Activated T-cell treated with anti-CD3 and anti-CD28 coated beads, Interleukin-2, amount 50 U/mL, for 72 hours (primary cell): ENCODE data around the gene DNHD1. TPM values are rescaled to one million over a fixed set of nuclear protein-coding genes. Genes with fewer than 3 reads are reported as not detected.

Experiments used
- ATAC-seq, 2 donors: fragments of 150-1000 bp; cut with Tn5 transposase; replicated peaks in 1 of 2; 2 replicates each; pipeline ENCODE4 v1.10.0; 2021; ENCODE audit warnings: moderate library complexity in 2 of 2, mild to moderate bottlenecking in 1 of 2
- DNase-seq, 2 donors: peaks; one replicate each; pipeline ENCODE4 v3.0.0; 2021 to 2022; ENCODE audit warnings: mixed read lengths in 1 of 2
- H3K27ac Mint-ChIP-seq: one replicate; pipeline ENCODE4 v1.8.0; 2022; ENCODE audit warnings: mild to moderate bottlenecking, moderate library complexity, mixed read lengths
- H3K27me3 Mint-ChIP-seq: one replicate; pipeline ENCODE4 v1.8.0; 2022; ENCODE audit warnings: low read depth, mixed read lengths
- H3K36me3 Mint-ChIP-seq, 2 donors: one replicate each; pipeline ENCODE4 v1.8.0; 2022; ENCODE audit warnings: mixed read lengths in 2 of 2, mild to moderate bottlenecking in 1 of 2; ENCODE audit not compliant: insufficient read depth in 2 of 2
- H3K4me1 Mint-ChIP-seq: one replicate; pipeline ENCODE4 v1.8.0; 2022; ENCODE audit warnings: low read depth, mixed read lengths
- H3K4me3 Mint-ChIP-seq, 2 donors: one replicate each; pipeline ENCODE4 v1.8.0; 2022; ENCODE audit warnings: mild to moderate bottlenecking in 2 of 2, mixed read lengths in 2 of 2, moderate library complexity in 2 of 2
- H3K9me3 Mint-ChIP-seq, 2 donors: one replicate each; pipeline ENCODE4 v1.8.0; 2022; ENCODE audit warnings: mixed read lengths in 2 of 2
- total RNA-seq, 2 donors: library from RNA; stranded (reverse); gene quantifications; one replicate each; pipeline ENCODE4 v1.2.3, GENCODE V29; 2022

DNHD1 gene
- total RNA-seq = 10 to 100 TPM; 38.5 to 44.4 TPM

GRCh38 chr11:6497069-6497839, at the start of gene DNHD1:
Gene DNHD1, plus strand, starts transcription at chr11:6497280. Its CDS starts 936 bp downstream, at chr11:6498216.
- Mint-ChIP-seq H3K27me3 (no peaks in the 10 kb centered on the region), H3K27ac (no peak within 1 kb of the TSS), H3K9me3 (no peaks in the 10 kb centered on the region), H3K4me3 (no peak within 1 kb of the TSS), H3K36me3 (peaks cover 3 to 13% of the 10 kb centered on the region in 2 donors), H3K4me1 (no peaks in the 10 kb centered on the region)
- DNase-seq = no peak
- ATAC-seq = no peak

- Mint-ChIP-seq H3K4me3 (no peak overlapping the region), H3K4me1 (no peaks in the 10 kb centered on the region), H3K27ac (no peak overlapping the region), H3K9me3 (no peaks in the 10 kb centered on the region), H3K27me3 (no peaks in the 10 kb centered on the region), H3K36me3 (no peaks in the 10 kb centered on the region)
- ATAC-seq = no peak
- DNase-seq = no peak
These were observed 48.5 kb upstream of the DNHD1 start for GRCh38 chr11:6448574-6448973.

GRCh38 chr11:6452219-6452618, 44.9 kb upstream of the DNHD1 start:
- no peak for DNase-seq
- Mint-ChIP-seq H3K27me3 (no peaks in the 10 kb centered on the region), H3K9me3 (no peaks in the 10 kb centered on the region), H3K4me3 (no peak overlapping the region), H3K4me1 (no peaks in the 10 kb centered on the region), H3K27ac (no peak overlapping the region), H3K36me3 (no peaks in the 10 kb centered on the region)
- no peak for ATAC-seq

GRCh38 chr11:6453152-6453551, 43.9 kb upstream of the DNHD1 start:
- Mint-ChIP-seq H3K27me3 (no peaks in the 10 kb centered on the region), H3K36me3 (no peaks in the 10 kb centered on the region), H3K4me3 (no peak overlapping the region), H3K9me3 (no peaks in the 10 kb centered on the region), H3K4me1 (no peaks in the 10 kb centered on the region), H3K27ac (no peak overlapping the region)
- ATAC-seq = no peak
- no peak for DNase-seq

- no peak for ATAC-seq
- H3K27ac Mint-ChIP-seq = no peak overlapping the region
- no peaks in the 10 kb centered on the region for H3K9me3 Mint-ChIP-seq
- no peaks in the 10 kb centered on the region for H3K4me1 Mint-ChIP-seq
- no peak for DNase-seq
- no peaks in the 10 kb centered on the region for H3K36me3 Mint-ChIP-seq
- H3K27me3 Mint-ChIP-seq = no peaks in the 10 kb centered on the region
- no peak overlapping the region for H3K4me3 Mint-ChIP-seq
These were observed 42.0 kb upstream of the DNHD1 start for GRCh38 chr11:6455070-6455469.

GRCh38 chr11:6456361-6457073, 40.6 kb upstream of the DNHD1 start:
- Mint-ChIP-seq H3K27me3 (no peaks in the 10 kb centered on the region), H3K27ac (no peak overlapping the region), H3K4me1 (no peaks in the 10 kb centered on the region), H3K9me3 (no peaks in the 10 kb centered on the region), H3K4me3 (no peak overlapping the region), H3K36me3 (no peaks in the 10 kb centered on the region)
- ATAC-seq (no peak), DNase-seq (no peak)

GRCh38 chr11:6457581-6458320, 39.3 kb upstream of the DNHD1 start:
- Mint-ChIP-seq H3K27ac (no peak overlapping the region), H3K27me3 (no peaks in the 10 kb centered on the region), H3K9me3 (no peaks in the 10 kb centered on the region), H3K4me1 (no peaks in the 10 kb centered on the region), H3K4me3 (no peak overlapping the region), H3K36me3 (no peaks in the 10 kb centered on the region)
- no peak for ATAC-seq
- no peak for DNase-seq

- no peaks in the 10 kb centered on the region for H3K9me3 Mint-ChIP-seq
- H3K36me3 Mint-ChIP-seq = no peaks in the 10 kb centered on the region
- H3K27me3 Mint-ChIP-seq = no peaks in the 10 kb centered on the region
- DNase-seq = no peak
- H3K4me1 Mint-ChIP-seq = no peaks in the 10 kb centered on the region
- no peak overlapping the region for H3K4me3 Mint-ChIP-seq
- no peak overlapping the region for H3K27ac Mint-ChIP-seq
- ATAC-seq = no peak
These were observed 38.6 kb upstream of the DNHD1 start for GRCh38 chr11:6458352-6459098.

GRCh38 chr11:6459099-6459450, 38.0 kb upstream of the DNHD1 start:
- Mint-ChIP-seq H3K27ac (no peak overlapping the region), H3K4me1 (no peaks in the 10 kb centered on the region), H3K9me3 (no peaks in the 10 kb centered on the region), H3K4me3 (no peak overlapping the region), H3K36me3 (no peaks in the 10 kb centered on the region), H3K27me3 (no peaks in the 10 kb centered on the region)
- ATAC-seq (no peak), DNase-seq (no peak)

GRCh38 chr11:6468712-6469495, 28.2 kb upstream of the DNHD1 start:
- Mint-ChIP-seq H3K4me3 (no peak overlapping the region), H3K27me3 (no peaks in the 10 kb centered on the region), H3K36me3 (no peaks in the 10 kb centered on the region), H3K9me3 (no peaks in the 10 kb centered on the region), H3K27ac (no peak overlapping the region), H3K4me1 (peaks cover 10% of the 10 kb centered on the region)
- DNase-seq (peak in 1 of 2 donors; percentile 8), ATAC-seq (peak in 1 of 2 donors; percentile 18)

- Mint-ChIP-seq H3K4me1 (peaks cover 10% of the 10 kb centered on the region), H3K9me3 (no peaks in the 10 kb centered on the region), H3K27me3 (no peaks in the 10 kb centered on the region), H3K36me3 (no peaks in the 10 kb centered on the region), H3K27ac (no peak overlapping the region), H3K4me3 (no peak overlapping the region)
- ATAC-seq = no peak
- no peak for DNase-seq
These were observed 27.5 kb upstream of the DNHD1 start for GRCh38 chr11:6469599-6469998.

GRCh38 chr11:6472934-6473333, 24.1 kb upstream of the DNHD1 start:
- H3K4me1 Mint-ChIP-seq = peaks cover 10% of the 10 kb centered on the region
- peaks cover 2 to 3% of the 10 kb centered on the region in 2 donors for H3K36me3 Mint-ChIP-seq
- H3K4me3 Mint-ChIP-seq = peak overlapping the region; percentile 60 to 89
- ATAC-seq (no peak), DNase-seq (no peak)
- H3K9me3 Mint-ChIP-seq = no peaks in the 10 kb centered on the region
- H3K27ac Mint-ChIP-seq = no peak overlapping the region
- no peaks in the 10 kb centered on the region for H3K27me3 Mint-ChIP-seq
